Astrocyte (in vitro differentiated cells and primary cell): ENCODE data around the gene FAM135A. TPM values are rescaled to one million over a fixed set of nuclear protein-coding genes. Genes with fewer than 3 reads are reported as not detected.

Source experiments
- DNase-seq: peaks from one replicate; pipeline ENCODE4 v3.0.0-alpha.2; 2010; ENCODE audit warnings: low read depth
- FAIRE-seq: peaks from 2 replicates; lab custom pipeline; 2011; peaks lifted over from hg19 to GRCh38; lab: Jason Lieb, UNC
- H2AFZ ChIP-seq: 2 replicates; pipeline ENCODE4 v1.6.0; 2012; ENCODE audit warnings: low read depth, low read length, inconsistent platforms
- H3K27ac ChIP-seq: 2 replicates; pipeline ENCODE4 v1.5.1; 2011; ENCODE audit warnings: low read depth, low read length, inconsistent platforms
- H3K27me3 ChIP-seq: 2 replicates; pipeline ENCODE4 v1.6.0; 2011; ENCODE audit warnings: low read length, inconsistent platforms; ENCODE audit not compliant: insufficient read depth
- H3K36me3 ChIP-seq: 2 replicates; pipeline ENCODE4 v1.5.1; 2011; ENCODE audit warnings: low read length, inconsistent platforms; ENCODE audit not compliant: insufficient read depth
- H3K4me1 ChIP-seq: 2 replicates; pipeline ENCODE4 v1.5.1; 2011; ENCODE audit warnings: low read length, inconsistent platforms; ENCODE audit not compliant: insufficient read depth
- H3K4me2 ChIP-seq: 2 replicates; pipeline ENCODE4 v1.6.0; 2012; ENCODE audit warnings: low read length, inconsistent platforms
- H3K4me3 ChIP-seq: 2 replicates; pipeline ENCODE4 v1.5.1; 2011; ENCODE audit warnings: low read depth, mild to moderate bottlenecking, low read length, inconsistent platforms; ENCODE audit not compliant: insufficient read depth
- H3K79me2 ChIP-seq: 2 replicates; pipeline ENCODE4 v1.6.0; 2012; ENCODE audit warnings: mild to moderate bottlenecking, low read length, inconsistent platforms; ENCODE audit not compliant: insufficient read depth
- H3K9ac ChIP-seq: 2 replicates; pipeline ENCODE4 v1.6.0; 2012; ENCODE audit warnings: mild to moderate bottlenecking, low read length, inconsistent platforms
- H3K9me3 ChIP-seq: 2 replicates; pipeline ENCODE4 v1.5.1; 2012; ENCODE audit warnings: low read depth, mild to moderate bottlenecking, low read length, inconsistent platforms; ENCODE audit not compliant: insufficient read depth
- H4K20me1 ChIP-seq: 2 replicates; pipeline ENCODE4 v1.6.0; 2012; ENCODE audit warnings: low read length, inconsistent platforms; ENCODE audit not compliant: insufficient read depth
- H3K27ac Mint-ChIP-seq: one replicate; pipeline ENCODE4 v1.8.0; 2021; ENCODE audit warnings: mild to moderate bottlenecking, mixed read lengths; ENCODE audit not compliant: unreplicated experiment
- H3K27me3 Mint-ChIP-seq: one replicate; pipeline ENCODE4 v1.8.0; 2021; ENCODE audit warnings: low read depth, mixed read lengths; ENCODE audit not compliant: unreplicated experiment
- H3K36me3 Mint-ChIP-seq: one replicate; pipeline ENCODE4 v1.8.0; 2021; ENCODE audit warnings: low read depth, mixed read lengths; ENCODE audit not compliant: unreplicated experiment
- H3K4me1 Mint-ChIP-seq: one replicate; pipeline ENCODE4 v1.8.0; 2021; ENCODE audit warnings: low read depth, mixed read lengths; ENCODE audit not compliant: unreplicated experiment
- H3K4me3 Mint-ChIP-seq: one replicate; pipeline ENCODE4 v1.8.0; 2021; ENCODE audit warnings: mild to moderate bottlenecking, moderate library complexity, mixed read lengths; ENCODE audit not compliant: unreplicated experiment
- H3K9me3 Mint-ChIP-seq: one replicate; pipeline ENCODE4 v1.8.0; 2021; ENCODE audit warnings: mild to moderate bottlenecking, mixed read lengths; ENCODE audit not compliant: unreplicated experiment
- EZH2 ChIP-seq: IDR thresholded peaks from 2 replicates; pipeline ENCODE4 v1.6.1; 2012; ENCODE audit warnings: mild to moderate bottlenecking, low read length, inconsistent platforms; ENCODE audit not compliant: insufficient read depth
- total RNA-seq: library from RNA; stranded (reverse); gene quantifications from 2 replicates; pipeline ENCODE4 v1.2.1, GENCODE V29; 2021
- TF ChIP-seq, protein P1 (sequence below): IDR thresholded peaks from 2 replicates; pipeline ENCODE4 v1.5.1; 2011; ENCODE audit warnings: low read depth, mild to moderate bottlenecking, inconsistent platforms, low read length, moderate library complexity; ENCODE audit not compliant: insufficient read depth

Gene FAM135A
- total RNA-seq, 1 donor from 2014 or later = 10.0 TPM

GRCh38 chr6:70377372-70377771 is 35.9 kb upstream of the FAM135A start:
- H3K4me3 ChIP-seq = no peak overlapping the region
- no peaks in the 10 kb centered on the region for H3K36me3 Mint-ChIP-seq
- H3K4me2 ChIP-seq = no peak overlapping the region
- H3K9me3 ChIP-seq = no peaks in the 10 kb centered on the region
- H4K20me1 ChIP-seq = no peaks in the 10 kb centered on the region
- peaks cover 1% of the 10 kb centered on the region for H3K27me3 Mint-ChIP-seq
- TF ChIP-seq EZH2 = no peak
- TF ChIP-seq, protein P1, sequence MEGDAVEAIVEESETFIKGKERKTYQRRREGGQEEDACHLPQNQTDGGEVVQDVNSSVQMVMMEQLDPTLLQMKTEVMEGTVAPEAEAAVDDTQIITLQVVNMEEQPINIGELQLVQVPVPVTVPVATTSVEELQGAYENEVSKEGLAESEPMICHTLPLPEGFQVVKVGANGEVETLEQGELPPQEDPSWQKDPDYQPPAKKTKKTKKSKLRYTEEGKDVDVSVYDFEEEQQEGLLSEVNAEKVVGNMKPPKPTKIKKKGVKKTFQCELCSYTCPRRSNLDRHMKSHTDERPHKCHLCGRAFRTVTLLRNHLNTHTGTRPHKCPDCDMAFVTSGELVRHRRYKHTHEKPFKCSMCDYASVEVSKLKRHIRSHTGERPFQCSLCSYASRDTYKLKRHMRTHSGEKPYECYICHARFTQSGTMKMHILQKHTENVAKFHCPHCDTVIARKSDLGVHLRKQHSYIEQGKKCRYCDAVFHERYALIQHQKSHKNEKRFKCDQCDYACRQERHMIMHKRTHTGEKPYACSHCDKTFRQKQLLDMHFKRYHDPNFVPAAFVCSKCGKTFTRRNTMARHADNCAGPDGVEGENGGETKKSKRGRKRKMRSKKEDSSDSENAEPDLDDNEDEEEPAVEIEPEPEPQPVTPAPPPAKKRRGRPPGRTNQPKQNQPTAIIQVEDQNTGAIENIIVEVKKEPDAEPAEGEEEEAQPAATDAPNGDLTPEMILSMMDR = no peak
- DNase-seq (no peak), FAIRE-seq (no peak)
- H3K27me3 ChIP-seq = no peaks in the 10 kb centered on the region
- H3K9ac ChIP-seq = no peak overlapping the region
- no peak overlapping the region for H3K27ac ChIP-seq
- H3K4me1 ChIP-seq = no peaks in the 10 kb centered on the region
- no peak overlapping the region for H3K4me3 Mint-ChIP-seq
- no peaks in the 10 kb centered on the region for H3K79me2 ChIP-seq
- peaks cover 4% of the 10 kb centered on the region for H3K9me3 Mint-ChIP-seq
- no peak overlapping the region for H3K27ac Mint-ChIP-seq
- H3K4me1 Mint-ChIP-seq = peaks cover 9% of the 10 kb centered on the region
- H3K36me3 ChIP-seq = no peaks in the 10 kb centered on the region
- H2AFZ ChIP-seq = no peak overlapping the region

DNA sequence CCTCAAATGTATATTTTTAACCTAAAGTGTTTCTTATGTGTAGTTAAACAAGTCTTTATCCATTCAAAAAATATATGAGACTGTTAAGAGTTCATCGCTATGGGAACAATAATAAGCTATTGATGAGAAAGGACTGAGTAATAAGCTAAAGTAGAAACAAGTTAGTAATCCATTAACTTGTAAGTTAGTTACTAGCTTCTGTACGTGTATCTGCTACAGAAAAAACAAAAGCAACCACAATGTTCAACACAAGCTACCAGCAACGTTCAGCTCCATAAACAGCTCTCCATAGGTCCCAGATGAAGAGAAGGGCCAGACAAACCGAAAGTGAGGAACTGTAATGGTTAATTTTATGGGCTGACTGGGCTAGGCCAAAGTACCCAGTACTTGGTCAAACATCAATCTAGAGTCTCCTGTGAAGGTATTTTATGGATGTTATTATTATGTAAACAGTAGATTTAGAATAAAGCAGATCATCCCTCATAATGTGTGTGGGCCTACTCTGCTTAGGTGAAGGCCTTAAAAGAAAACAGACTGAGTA is 33.8 kb upstream of the FAM135A start:
- Histone ChIP-seq H4K20me1 (no peaks in the 10 kb centered on the region), H3K4me1 (no peaks in the 10 kb centered on the region), H3K36me3 (no peaks in the 10 kb centered on the region), H3K9ac (no peak overlapping the region), H3K4me3 (no peak overlapping the region), H3K27me3 (no peaks in the 10 kb centered on the region), H2AFZ (no peak overlapping the region), H3K79me2 (no peaks in the 10 kb centered on the region), H3K27ac (no peak overlapping the region), H3K9me3 (no peaks in the 10 kb centered on the region), H3K4me2 (no peak overlapping the region)
- Mint-ChIP-seq H3K36me3 (no peaks in the 10 kb centered on the region), H3K4me1 (peaks cover 7% of the 10 kb centered on the region), H3K4me3 (no peak overlapping the region), H3K9me3 (peaks cover 4% of the 10 kb centered on the region), H3K27me3 (no peaks in the 10 kb centered on the region), H3K27ac (no peak overlapping the region)
- FAIRE-seq = no peak
- TF ChIP-seq EZH2 = no peak
- TF ChIP-seq, protein P1 = no peak
- DNase-seq = no peak

GRCh38 chr6:70380252-70380651 is 33.1 kb upstream of the FAM135A start:
- Histone ChIP-seq H3K4me3 (no peak overlapping the region), H3K4me2 (no peak overlapping the region), H3K4me1 (no peaks in the 10 kb centered on the region), H2AFZ (no peak overlapping the region), H3K36me3 (no peaks in the 10 kb centered on the region), H4K20me1 (no peaks in the 10 kb centered on the region), H3K9me3 (no peaks in the 10 kb centered on the region), H3K27ac (no peak overlapping the region), H3K79me2 (no peaks in the 10 kb centered on the region), H3K9ac (no peak overlapping the region), H3K27me3 (no peaks in the 10 kb centered on the region)
- no peak for FAIRE-seq
- no peak overlapping the region for H3K27ac Mint-ChIP-seq
- no peaks in the 10 kb centered on the region for H3K36me3 Mint-ChIP-seq
- no peak for TF ChIP-seq EZH2
- TF ChIP-seq, protein P1 = no peak
- DNase-seq = no peak
- H3K4me1 Mint-ChIP-seq = peaks cover 2% of the 10 kb centered on the region
- H3K9me3 Mint-ChIP-seq = peaks cover 4% of the 10 kb centered on the region
- no peak overlapping the region for H3K4me3 Mint-ChIP-seq
- no peaks in the 10 kb centered on the region for H3K27me3 Mint-ChIP-seq
